Neural cell (in vitro differentiated cells): ENCODE results near the gene CDK17. TPM values are rescaled to one million over a fixed set of nuclear protein-coding genes. Genes with fewer than 3 reads are reported as not detected.

ENCODE experiments used
- H2AFZ ChIP-seq: fragments of 200-600, 300-800 bp; sonication (generic), shearing (Covaris generic); 2 replicates; pipeline ENCODE4 v1.6.0; 2014; ENCODE audit warnings: low read depth, mild to moderate bottlenecking, antibody characterized with exemption, low read length, moderate library complexity
- H3F3A ChIP-seq: fragments of 200-600 bp; shearing (Covaris generic); 2 replicates; pipeline ENCODE4 v1.6.1; 2016; ENCODE audit warnings: mild to moderate bottlenecking, moderate library complexity, mixed read lengths, antibody characterized with exemption, low read length; ENCODE audit not compliant: insufficient read depth, poor library complexity, severe bottlenecking
- H3K27ac ChIP-seq: fragments of 200-600, 300-800 bp; sonication (generic), shearing (Covaris generic); 2 replicates; pipeline ENCODE4 v1.5.1; 2014; ENCODE audit warnings: mild to moderate bottlenecking, low read length, moderate library complexity
- H3K27me3 ChIP-seq: fragments of 300-800, 200-600 bp; sonication (generic), shearing (Covaris generic); 2 replicates; pipeline ENCODE4 v1.6.0; 2014; ENCODE audit warnings: mild to moderate bottlenecking, low read depth, low read length, moderate library complexity; ENCODE audit not compliant: insufficient read depth
- H3K36me3 ChIP-seq: fragments of 300-800, 200-600 bp; sonication (generic), shearing (Covaris generic); 2 replicates; pipeline ENCODE4 v1.5.1; 2014; ENCODE audit warnings: mild to moderate bottlenecking, antibody characterized with exemption, low read length, moderate library complexity; ENCODE audit not compliant: insufficient read depth
- H3K4me2 ChIP-seq: fragments of 300-800, 200-600 bp; sonication (generic), shearing (Covaris generic); 2 replicates; pipeline ENCODE4 v1.6.0; 2014; ENCODE audit warnings: mild to moderate bottlenecking, low read length
- H3K4me3 ChIP-seq: fragments of 300-800, 200-600 bp; sonication (generic), shearing (Covaris generic); 2 replicates; pipeline ENCODE4 v1.5.1; 2014; ENCODE audit warnings: mild to moderate bottlenecking, low read length, moderate library complexity
- H3K79me2 ChIP-seq: fragments of 200-600 bp; shearing (Covaris generic); replicated peaks from 2 replicates; pipeline ENCODE4 v1.6.0; 2014; ENCODE audit warnings: mild to moderate bottlenecking, low read length, moderate library complexity; ENCODE audit not compliant: insufficient read depth
- H3K9ac ChIP-seq: fragments of 300-800, 200-600 bp; sonication (generic), shearing (Covaris generic); 2 replicates; pipeline ENCODE4 v1.6.1; 2016; ENCODE audit warnings: mild to moderate bottlenecking, low read length, mixed read lengths
- H3K9me2 ChIP-seq: fragments of 200-600 bp; shearing (Covaris generic); 2 replicates; pipeline ENCODE4 v1.6.1; 2016; ENCODE audit warnings: mild to moderate bottlenecking, low read length, mixed read lengths; ENCODE audit not compliant: insufficient read depth
- H3K9me3 ChIP-seq: fragments of 200-600, 300-800 bp; sonication (generic), shearing (Covaris generic); 2 replicates; pipeline ENCODE4 v1.6.1; 2016; ENCODE audit warnings: mild to moderate bottlenecking, mixed run types, low read length, moderate library complexity, mixed read lengths
- H4K20me1 ChIP-seq: fragments of 200-600 bp; shearing (Covaris generic); 2 replicates; pipeline ENCODE4 v1.6.1; 2016; ENCODE audit warnings: mild to moderate bottlenecking, mixed run types; ENCODE audit not compliant: insufficient read depth
- EP300 ChIP-seq: fragments of 450-650 bp; conservative IDR thresholded peaks from 2 replicates; pipeline ENCODE4 v1.6.1; 2014; ENCODE audit warnings: antibody characterized with exemption, mild to moderate bottlenecking, moderate library complexity; ENCODE audit not compliant: poor library complexity, severe bottlenecking
- EZH2 ChIP-seq: fragments of 200-600, 300-800 bp; shearing (Covaris generic), sonication (generic); IDR thresholded peaks from 2 replicates; pipeline ENCODE4 v1.6.1; 2014; ENCODE audit warnings: antibody characterized with exemption, low read length, borderline replicate concordance, mild to moderate bottlenecking; ENCODE audit not compliant: insufficient read depth, poor library complexity, severe bottlenecking
- MXI1 ChIP-seq: fragments of 450-650 bp; conservative IDR thresholded peaks from 2 replicates; pipeline ENCODE4 v1.6.1; 2014; ENCODE audit warnings: antibody characterized with exemption, mild to moderate bottlenecking; ENCODE audit not compliant: poor library complexity, severe bottlenecking
- POLR2AphosphoS5 ChIP-seq: IDR thresholded peaks from 2 replicates; pipeline ENCODE4 v1.6.1; 2012
- RAD21 ChIP-seq: fragments of 450-650 bp; conservative IDR thresholded peaks from 2 replicates; pipeline ENCODE4 v1.6.1; 2014; ENCODE audit warnings: antibody characterized with exemption, mild to moderate bottlenecking, moderate library complexity
- SMC3 ChIP-seq: fragments of 450-650 bp; conservative IDR thresholded peaks from 2 replicates; pipeline ENCODE4 v1.6.1; 2014; ENCODE audit warnings: antibody characterized with exemption, mild to moderate bottlenecking, moderate library complexity; ENCODE audit not compliant: poor library complexity
- TAF1 ChIP-seq: IDR thresholded peaks from 2 replicates; pipeline ENCODE4 v1.6.1; 2012; ENCODE audit warnings: low read depth
- polyA plus RNA-seq: library from polyadenylated mRNA; depleted of rRNA; stranded (reverse); fragments of >200 nt; gene quantifications from 2 replicates; pipeline ENCODE4 v1.2.3, GENCODE V29; 2014
- TF ChIP-seq, protein P1 (sequence below): fragments of 450-650 bp; IDR thresholded peaks from 2 replicates; pipeline ENCODE4 v1.5.1; 2014; ENCODE audit warnings: antibody characterized with exemption, mild to moderate bottlenecking, moderate library complexity; ENCODE audit not compliant: poor library complexity, severe bottlenecking
- TF ChIP-seq, protein P2 (sequence below): IDR thresholded peaks from 2 replicates; pipeline ENCODE4 v1.6.1; 2012; ENCODE audit warnings: borderline replicate concordance

The CDK17 gene
- polyA plus RNA-seq, 1 donor from 2014 or later = 119 TPM

DNA sequence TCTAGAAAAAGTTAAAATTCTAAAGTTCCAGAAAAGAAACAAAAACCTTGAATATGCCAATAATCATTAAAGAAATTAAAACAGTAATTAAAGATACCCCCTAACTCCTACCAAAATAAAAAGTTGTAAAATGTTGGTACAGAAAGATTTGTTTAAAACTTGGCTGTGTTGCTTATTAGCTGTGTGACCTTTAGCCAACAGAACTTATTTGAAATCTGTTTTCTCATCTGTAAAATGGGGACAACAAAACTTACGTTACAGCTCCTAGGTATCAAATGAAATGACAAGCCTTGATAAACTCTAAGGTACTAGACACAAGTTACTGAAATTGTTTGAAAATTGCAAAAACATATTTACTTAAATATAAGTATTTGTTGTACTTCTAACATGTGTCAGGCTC is 134.4 kb downstream of the CDK17 start:
- Histone ChIP-seq H3K4me2 (no peak overlapping the region), H3K9me3 (no peaks in the 10 kb centered on the region), H3K27me3 (no peaks in the 10 kb centered on the region), H3K79me2 (no peaks in the 10 kb centered on the region), H3F3A (no peaks in the 10 kb centered on the region), H3K9me2 (no peaks in the 10 kb centered on the region), H3K9ac (no peak overlapping the region), H3K4me3 (no peak overlapping the region), H2AFZ (no peak overlapping the region), H3K36me3 (no peaks in the 10 kb centered on the region), H3K27ac (no peak overlapping the region), H4K20me1 (no peaks in the 10 kb centered on the region)
- TF ChIP-seq SMC3 (no peak), EP300 (no peak), EZH2 (no peak), POLR2AphosphoS5 (no peak), RAD21 (no peak), MXI1 (no peak), TAF1 (no peak)
- TF ChIP-seq, protein P1, sequence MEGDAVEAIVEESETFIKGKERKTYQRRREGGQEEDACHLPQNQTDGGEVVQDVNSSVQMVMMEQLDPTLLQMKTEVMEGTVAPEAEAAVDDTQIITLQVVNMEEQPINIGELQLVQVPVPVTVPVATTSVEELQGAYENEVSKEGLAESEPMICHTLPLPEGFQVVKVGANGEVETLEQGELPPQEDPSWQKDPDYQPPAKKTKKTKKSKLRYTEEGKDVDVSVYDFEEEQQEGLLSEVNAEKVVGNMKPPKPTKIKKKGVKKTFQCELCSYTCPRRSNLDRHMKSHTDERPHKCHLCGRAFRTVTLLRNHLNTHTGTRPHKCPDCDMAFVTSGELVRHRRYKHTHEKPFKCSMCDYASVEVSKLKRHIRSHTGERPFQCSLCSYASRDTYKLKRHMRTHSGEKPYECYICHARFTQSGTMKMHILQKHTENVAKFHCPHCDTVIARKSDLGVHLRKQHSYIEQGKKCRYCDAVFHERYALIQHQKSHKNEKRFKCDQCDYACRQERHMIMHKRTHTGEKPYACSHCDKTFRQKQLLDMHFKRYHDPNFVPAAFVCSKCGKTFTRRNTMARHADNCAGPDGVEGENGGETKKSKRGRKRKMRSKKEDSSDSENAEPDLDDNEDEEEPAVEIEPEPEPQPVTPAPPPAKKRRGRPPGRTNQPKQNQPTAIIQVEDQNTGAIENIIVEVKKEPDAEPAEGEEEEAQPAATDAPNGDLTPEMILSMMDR = no peak
- TF ChIP-seq, protein P2, sequence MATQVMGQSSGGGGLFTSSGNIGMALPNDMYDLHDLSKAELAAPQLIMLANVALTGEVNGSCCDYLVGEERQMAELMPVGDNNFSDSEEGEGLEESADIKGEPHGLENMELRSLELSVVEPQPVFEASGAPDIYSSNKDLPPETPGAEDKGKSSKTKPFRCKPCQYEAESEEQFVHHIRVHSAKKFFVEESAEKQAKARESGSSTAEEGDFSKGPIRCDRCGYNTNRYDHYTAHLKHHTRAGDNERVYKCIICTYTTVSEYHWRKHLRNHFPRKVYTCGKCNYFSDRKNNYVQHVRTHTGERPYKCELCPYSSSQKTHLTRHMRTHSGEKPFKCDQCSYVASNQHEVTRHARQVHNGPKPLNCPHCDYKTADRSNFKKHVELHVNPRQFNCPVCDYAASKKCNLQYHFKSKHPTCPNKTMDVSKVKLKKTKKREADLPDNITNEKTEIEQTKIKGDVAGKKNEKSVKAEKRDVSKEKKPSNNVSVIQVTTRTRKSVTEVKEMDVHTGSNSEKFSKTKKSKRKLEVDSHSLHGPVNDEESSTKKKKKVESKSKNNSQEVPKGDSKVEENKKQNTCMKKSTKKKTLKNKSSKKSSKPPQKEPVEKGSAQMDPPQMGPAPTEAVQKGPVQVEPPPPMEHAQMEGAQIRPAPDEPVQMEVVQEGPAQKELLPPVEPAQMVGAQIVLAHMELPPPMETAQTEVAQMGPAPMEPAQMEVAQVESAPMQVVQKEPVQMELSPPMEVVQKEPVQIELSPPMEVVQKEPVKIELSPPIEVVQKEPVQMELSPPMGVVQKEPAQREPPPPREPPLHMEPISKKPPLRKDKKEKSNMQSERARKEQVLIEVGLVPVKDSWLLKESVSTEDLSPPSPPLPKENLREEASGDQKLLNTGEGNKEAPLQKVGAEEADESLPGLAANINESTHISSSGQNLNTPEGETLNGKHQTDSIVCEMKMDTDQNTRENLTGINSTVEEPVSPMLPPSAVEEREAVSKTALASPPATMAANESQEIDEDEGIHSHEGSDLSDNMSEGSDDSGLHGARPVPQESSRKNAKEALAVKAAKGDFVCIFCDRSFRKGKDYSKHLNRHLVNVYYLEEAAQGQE = no peak

DNA sequence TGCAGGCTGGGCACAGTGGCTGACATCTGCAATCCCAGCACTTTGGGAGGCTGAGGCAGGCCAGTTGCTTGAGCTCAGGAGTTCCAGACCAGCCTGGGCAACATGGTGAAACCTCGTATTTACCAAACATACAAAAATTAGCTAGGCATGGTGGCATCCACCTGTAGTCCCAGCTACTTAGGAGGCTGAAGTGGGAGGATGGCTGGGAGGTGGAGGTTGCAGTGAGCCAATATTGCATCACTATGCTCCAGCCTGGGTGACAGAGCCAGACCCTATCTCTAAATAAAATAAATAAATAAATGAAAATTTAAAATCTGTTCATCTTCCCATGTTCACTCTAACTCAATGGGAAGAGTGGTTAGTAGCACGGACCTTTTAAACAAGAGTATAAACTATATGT is 134.8 kb downstream of the CDK17 start:
- Histone ChIP-seq H3K4me2 (no peak overlapping the region), H3F3A (no peaks in the 10 kb centered on the region), H3K36me3 (no peaks in the 10 kb centered on the region), H3K9me3 (no peaks in the 10 kb centered on the region), H3K27ac (no peak overlapping the region), H3K27me3 (no peaks in the 10 kb centered on the region), H2AFZ (no peak overlapping the region), H3K4me3 (no peak overlapping the region), H4K20me1 (no peaks in the 10 kb centered on the region), H3K9me2 (no peaks in the 10 kb centered on the region), H3K79me2 (no peaks in the 10 kb centered on the region), H3K9ac (no peak overlapping the region)
- TF ChIP-seq SMC3 (no peak), TAF1 (no peak), RAD21 (no peak), POLR2AphosphoS5 (no peak), EP300 (no peak), EZH2 (no peak), MXI1 (no peak)
- TF ChIP-seq, protein P1 = no peak
- TF ChIP-seq, protein P2 = no peak
